Superior temporal gyrus (tissue), 1 donor: Measurements from ENCODE around the gene MOB3C.
A peak's percentile ranks its signal among the peaks of the same experiment; 100 is the strongest.

Experiments used
- DNase-seq: peaks from one replicate; pipeline ENCODE4 v3.0.0-alpha.2; 2016; ENCODE audit errors: extremely low spot score

Gene MOB3C

GRCh38 chr1:46638921-46639320, 22.3 kb upstream of the MOB3C start:
- DNase-seq, result no peak

DNA sequence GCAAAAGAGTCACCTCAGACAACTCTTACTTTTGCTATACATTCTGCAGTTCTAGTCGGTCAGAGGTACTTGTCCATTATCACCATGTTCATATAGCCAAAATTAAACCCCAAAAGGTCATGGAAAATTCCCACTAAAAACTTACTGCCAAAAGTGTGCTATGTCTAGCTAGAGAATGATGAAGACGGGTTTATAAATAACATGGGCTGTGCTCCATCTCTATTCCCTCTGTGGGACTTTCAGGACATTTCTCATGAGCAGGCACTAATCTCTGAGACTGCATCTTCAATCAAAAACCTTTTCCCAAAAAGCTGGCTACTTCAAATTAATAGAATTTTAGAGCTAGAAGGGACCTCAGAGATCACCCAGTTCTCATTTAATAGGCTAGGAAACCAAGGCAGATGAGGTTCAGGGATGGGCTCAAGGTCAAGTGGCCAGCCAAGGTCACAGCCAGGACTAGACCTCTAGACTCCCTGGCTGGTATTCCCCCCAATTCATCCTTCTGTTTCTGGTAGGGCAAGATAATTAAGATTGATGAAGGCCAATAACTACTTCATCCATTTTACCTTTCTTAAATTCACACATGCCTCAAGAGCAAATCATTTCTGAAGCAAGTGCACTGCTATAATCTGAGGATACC, 21.0 kb upstream of the MOB3C start:
- no peak for DNase-seq

DNA sequence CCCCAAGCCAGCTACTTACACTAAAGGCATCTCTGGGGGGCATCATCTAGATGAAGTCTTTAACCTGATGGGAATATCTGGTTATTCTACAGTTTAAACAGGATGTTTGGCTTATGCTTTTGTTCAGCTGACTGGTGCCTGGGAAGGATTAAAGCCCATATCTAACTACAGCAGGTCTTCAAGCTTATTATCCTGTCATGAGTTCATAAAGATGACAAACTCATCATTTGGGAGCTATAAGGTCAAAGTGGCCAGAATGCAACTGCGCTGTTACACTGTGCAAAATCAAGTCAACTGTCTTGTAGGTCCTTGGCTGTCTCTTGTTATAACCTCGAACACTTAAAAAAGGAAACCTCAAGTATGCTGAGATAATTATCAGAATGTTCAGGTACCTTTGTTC, 18.6 kb upstream of the MOB3C start:
- DNase-seq, result no peak

DNA sequence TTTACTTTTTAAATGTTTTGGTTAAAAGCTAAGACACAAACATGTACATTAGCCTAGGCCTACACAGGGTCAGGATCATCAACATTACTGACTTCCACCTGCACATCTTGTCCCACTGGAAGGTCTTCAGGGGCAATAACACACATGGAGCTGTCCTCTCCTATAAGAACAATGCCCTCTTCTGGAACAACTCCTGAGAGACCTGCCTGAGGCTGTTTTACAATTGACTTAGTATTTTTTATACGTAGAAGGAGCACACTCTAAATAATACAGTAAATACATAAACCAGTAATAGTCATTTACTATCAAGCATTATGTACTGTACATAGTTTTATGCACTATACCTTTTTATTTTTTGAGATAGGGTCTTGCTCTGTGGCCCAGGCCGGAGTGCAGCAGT, 14.1 kb upstream of the MOB3C start:
- DNase-seq, result no peak

DNA sequence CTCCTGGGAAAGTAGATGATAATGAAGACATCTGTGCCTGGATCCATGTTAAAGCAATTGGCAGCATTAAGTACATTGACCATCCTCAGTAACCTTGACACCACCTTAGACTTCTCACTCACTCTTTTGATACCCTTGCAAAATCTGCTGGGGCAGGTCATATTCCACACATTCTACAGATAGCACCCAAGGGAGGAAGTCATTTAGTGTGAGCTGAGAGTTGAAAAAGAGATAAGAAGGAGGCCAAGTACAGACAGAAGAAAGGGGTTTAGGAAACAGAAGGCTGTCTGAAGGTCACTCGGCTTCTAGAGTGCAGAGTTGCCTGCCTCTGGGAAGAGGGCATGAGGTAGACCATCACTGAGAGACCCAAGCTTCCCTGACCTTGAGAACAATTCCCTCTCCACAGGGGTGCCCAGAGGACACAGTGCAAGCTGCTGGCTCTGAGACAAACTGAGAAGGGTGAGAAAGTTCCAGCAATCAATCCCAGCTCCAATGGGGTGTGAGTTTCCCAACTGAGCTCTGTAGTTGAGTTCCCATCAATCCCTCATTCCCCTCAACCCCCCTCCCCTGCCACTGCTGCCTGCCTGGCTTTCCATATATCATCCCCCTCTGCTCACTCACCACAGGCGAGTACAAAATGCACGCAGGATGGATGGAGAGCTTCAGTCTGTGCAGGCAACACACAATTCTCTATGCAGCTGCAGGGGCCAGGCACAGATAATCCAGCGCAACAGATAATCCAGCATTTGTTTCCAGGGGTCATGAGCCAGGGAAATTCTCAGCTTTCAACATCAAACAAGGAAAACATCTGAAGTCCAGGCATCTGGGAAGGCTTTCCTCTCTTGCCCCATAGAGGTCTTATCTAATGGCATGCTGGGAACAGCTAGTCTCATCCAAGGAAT, 7.4 kb upstream of the MOB3C start:
- DNase-seq, result no peak

DNA sequence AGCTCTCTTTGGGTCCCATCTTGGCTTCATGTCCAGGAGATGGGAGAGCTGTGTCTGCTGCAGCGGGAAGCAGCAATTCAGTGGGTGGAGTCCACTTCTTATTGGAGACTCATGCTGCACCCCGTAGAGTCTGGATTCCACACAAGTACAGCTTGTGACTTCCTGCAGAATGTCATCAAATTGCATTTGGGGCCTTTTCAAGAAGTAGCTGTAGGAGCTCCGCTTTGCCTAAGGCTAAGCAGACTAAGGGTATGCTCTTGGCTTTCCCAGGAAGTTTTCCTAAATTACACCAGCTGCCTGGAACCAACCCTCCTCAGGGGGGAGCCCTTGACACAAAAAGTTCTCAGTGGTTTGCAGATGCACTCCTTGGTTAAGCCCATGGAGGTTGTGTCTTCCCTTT, 5.7 kb upstream of the MOB3C start:
- no peak for DNase-seq

- no peak for DNase-seq
Observed at GRCh38 chr1:46621930-46622329, 5.3 kb upstream of the MOB3C start.

GRCh38 chr1:46619656-46620258, 3.1 kb upstream of the MOB3C start:
- no peak for DNase-seq

- no peak for DNase-seq
Observed at GRCh38 chr1:46618754-46619415, 2.3 kb upstream of the MOB3C start.

DNA sequence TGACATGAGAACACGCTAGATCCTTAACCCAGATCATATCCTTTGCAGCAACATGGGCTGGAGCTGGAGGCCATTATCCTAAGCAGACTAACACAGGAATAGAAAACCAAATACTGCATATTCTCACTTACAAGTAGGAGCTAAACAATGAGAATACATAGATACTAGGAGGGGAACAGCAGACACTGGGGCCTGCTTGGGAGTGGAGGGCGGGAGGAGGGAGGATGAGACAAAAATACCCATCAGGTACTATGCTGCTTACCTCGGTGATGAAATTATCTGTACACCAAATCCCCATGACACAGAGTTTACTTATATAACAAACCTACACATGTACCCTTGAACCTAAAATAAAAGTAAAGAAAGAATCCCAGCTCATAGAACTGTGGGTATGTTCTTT, 1.2 kb upstream of the MOB3C start:
- no peak for DNase-seq

- no peak for DNase-seq
Observed at GRCh38 chr1:46617108-46617800, 643 bp upstream of the MOB3C start.

GRCh38 chr1:46615735-46616134, 876 bp downstream of the MOB3C start:
- DNase-seq, result no peak

DNA sequence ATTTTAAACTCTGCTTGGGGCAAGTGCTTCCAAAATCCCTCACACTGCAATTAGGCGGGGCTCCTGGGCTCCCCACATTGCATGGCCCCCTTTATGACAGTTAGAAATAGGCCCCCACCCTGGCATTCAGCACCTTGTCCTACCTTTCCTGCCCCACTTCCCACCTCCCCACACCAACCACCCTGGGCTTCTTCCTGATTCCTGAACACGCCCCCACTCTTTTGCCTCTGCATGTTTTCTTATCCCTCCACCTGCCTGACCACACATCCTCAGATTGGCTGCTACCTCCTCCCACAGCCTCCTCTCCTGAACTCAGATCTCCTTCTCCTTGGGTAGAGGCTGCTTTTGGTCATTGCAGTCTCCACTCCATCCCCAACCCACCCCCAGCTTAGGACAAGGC, 1.5 kb downstream of the MOB3C start:
- no peak for DNase-seq

- no peak for DNase-seq
Observed at GRCh38 chr1:46614604-46614984, 2.0 kb downstream of the MOB3C start.

DNA sequence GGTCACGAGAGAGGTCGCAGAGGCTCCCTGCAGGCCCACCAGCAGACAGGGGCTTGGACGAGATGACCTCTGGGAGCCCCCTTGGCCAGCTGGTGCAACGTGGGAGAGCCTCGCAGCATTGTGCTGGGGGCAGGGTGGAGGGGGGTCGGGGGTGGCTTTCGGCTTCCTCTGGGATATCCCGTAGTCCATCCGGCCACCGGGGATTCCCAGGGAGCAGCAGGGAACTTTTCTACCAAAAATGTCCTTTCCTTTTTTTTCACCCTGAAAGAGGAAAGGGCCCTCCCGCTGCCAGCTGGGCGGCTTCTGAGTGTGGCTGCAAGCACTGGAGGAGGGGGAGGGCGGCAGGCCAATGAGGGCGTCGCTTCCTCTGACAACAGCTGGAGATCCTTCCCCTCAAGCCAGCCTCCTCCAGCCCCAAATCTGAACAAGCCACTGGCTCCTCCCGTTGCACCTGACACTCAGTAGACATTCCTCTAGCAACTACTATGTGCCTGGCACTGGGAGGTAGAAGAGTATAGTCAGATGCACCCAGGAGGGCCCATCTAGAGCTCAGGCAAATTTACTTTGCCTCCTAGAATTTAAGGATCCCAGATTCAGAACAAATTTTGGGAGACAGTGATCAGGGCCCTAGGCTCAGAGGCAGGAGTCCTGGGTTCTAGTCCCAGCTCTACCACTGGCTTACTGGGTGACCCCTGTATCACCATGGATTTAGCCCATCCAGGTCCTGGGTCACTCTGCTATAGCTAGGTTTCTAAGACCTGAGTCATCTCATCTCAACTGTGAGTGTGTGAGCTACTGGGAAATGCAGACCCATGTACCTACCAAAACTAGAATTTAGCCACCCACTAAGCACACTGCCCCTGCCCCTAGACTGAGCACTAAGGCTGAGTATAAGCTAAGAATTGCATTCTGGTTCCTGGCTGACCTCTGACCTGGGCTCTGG, 2.7 kb downstream of the MOB3C start:
- peak; percentile 35 for DNase-seq

DNA sequence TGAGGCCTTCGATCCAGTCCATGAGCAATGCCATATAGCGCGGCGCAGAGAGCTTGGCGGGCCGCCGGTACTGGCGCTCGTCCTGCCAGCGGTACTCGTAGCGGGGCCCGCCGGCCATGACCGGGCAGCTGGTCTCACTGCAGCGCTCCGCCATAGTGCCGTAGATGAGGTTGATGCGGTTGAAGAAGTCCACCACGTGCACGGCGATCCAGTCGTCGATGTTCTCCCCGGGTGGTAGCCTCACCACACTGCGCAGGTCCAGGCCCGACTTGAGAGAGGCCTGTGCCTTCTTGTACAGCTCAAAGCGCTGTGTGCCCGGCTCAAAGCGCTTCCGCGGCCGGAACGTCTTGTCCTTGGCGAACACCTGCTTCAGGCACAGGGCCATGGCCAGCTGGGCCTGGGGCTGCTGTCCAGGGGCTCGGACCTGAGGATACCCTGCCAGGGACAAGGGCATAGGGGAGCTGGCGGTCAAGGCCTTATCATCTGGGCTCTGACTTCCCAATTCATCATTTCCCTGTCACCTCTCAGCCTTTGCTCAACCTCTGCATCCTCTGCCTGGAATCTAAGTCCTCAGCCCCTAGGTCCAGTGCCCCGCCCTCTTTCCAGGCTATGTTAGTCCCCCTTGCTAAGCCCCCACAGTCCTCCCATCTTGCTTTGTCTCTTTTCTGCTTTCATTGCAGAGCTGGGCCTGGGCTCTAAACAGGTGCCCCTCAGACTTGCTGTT, 3.5 kb downstream of the MOB3C start:
- DNase-seq, result no peak

DNA sequence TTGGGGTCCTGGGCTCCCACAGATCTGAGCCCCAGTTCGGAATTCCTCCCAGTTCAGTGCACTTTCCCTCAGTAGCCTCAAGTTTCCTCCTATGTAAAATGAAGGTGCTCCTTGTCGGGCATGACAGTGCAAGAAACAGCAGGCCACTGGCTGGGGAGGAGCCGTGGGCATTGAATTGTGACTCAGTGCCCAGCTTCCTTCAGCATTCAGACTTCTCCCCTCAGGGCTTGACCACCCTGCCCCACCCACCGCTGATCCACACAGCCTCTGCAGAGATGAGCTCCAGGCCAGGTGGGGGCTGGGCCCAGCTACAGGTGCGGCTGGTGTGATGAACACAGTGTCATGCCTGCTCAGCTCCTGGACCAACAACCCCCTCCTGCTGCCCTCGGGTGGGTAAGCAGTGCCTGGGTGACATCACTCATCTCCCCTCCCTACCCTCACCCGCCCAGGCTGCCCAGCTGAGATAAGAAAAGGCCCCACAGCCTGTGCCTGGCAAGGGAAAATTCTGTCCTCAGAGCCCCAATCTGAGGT, 4.9 kb downstream of the MOB3C start:
- no peak for DNase-seq

GRCh38 chr1:46607345-46608130, 9.1 kb downstream of the MOB3C start:
- DNase-seq, result no peak
